ENCODE data around the gene EPHA6.

The EPHA6 gene

GRCh38 chr3:97089621-97090020 is 275.2 kb downstream of the EPHA6 start:
- DNase-seq, result no peak
- H3K4me3 ChIP-seq (ENCODE audit: insufficient read depth in 1 of 2, low read depth in 1 of 2, low read length in 2 of 2), result no peak overlapping the region
- H3K4ac ChIP-seq (ENCODE audit: low read depth in 1 of 2, low read length in 2 of 2), result no peak overlapping the region
- H3K4me2 ChIP-seq (ENCODE audit: low read length, poor library complexity, severe bottlenecking), result no peak overlapping the region
- no peak overlapping the region for H4K8ac ChIP-seq (ENCODE audit: low read length)
- no peaks in the 10 kb centered on the region for H3K36me3 ChIP-seq (ENCODE audit: control insufficient read depth in 1 of 2, insufficient read depth in 2 of 2, low read depth in 1 of 2, low read length in 2 of 2)
- no peak overlapping the region for H4K91ac ChIP-seq (ENCODE audit: low read length)
- H2BK120ac ChIP-seq (ENCODE audit: low read depth, low read length), result no peak overlapping the region
- H3K9ac ChIP-seq (ENCODE audit: low read length), result no peak overlapping the region
- no peak overlapping the region for H3K18ac ChIP-seq (ENCODE audit: low read depth in 1 of 2, low read length in 2 of 2)
- H3K9me3 ChIP-seq (ENCODE audit: control insufficient read depth, low read length), result no peaks in the 10 kb centered on the region
- no peak overlapping the region for H2AK5ac ChIP-seq (ENCODE audit: low read length, severe bottlenecking)
- H3K79me1 ChIP-seq (replicated peaks; ENCODE audit: low read length, poor library complexity, severe bottlenecking), result no peaks in the 10 kb centered on the region
- H2BK12ac ChIP-seq (ENCODE audit: low read length in 2 of 2), result no peak overlapping the region
- no peak overlapping the region for H2BK15ac ChIP-seq (ENCODE audit: low read depth, poor library complexity, severe bottlenecking)
- H3K4me1 ChIP-seq (ENCODE audit: control insufficient read depth, insufficient read depth, low read depth, low read length), result no peaks in the 10 kb centered on the region
- H3K27ac ChIP-seq (ENCODE audit: low read length, poor library complexity, severe bottlenecking), result no peak overlapping the region
- 80% methylated on average over 1 of the region's 2 CpGs for WGBS
- no peak overlapping the region for H2AFZ ChIP-seq (ENCODE audit: low read depth, low read length)
- no peaks in the 10 kb centered on the region for H3K27me3 ChIP-seq (ENCODE audit: control insufficient read depth in 1 of 2, insufficient read depth in 1 of 2, low read length in 2 of 2)
- no peak overlapping the region for H3K23ac ChIP-seq (ENCODE audit: low read length in 2 of 2)
- H3K14ac ChIP-seq (ENCODE audit: low read length in 2 of 2), result no peak overlapping the region
- no peak overlapping the region for H2BK5ac ChIP-seq (ENCODE audit: low read depth, low read length, poor library complexity, severe bottlenecking)

GRCh38 chr3:97102641-97103040 is 288.2 kb downstream of the EPHA6 start:
- H3K23ac ChIP-seq (ENCODE audit: low read length in 2 of 2), result no peak overlapping the region
- no peak overlapping the region for H2BK120ac ChIP-seq (ENCODE audit: low read depth, low read length)
- H3K4me3 ChIP-seq (ENCODE audit: insufficient read depth in 1 of 2, low read depth in 1 of 2, low read length in 2 of 2), result no peak overlapping the region
- H2AK5ac ChIP-seq (ENCODE audit: low read length, severe bottlenecking), result no peak overlapping the region
- no peak overlapping the region for H2BK5ac ChIP-seq (ENCODE audit: low read depth, low read length, poor library complexity, severe bottlenecking)
- H3K4me1 ChIP-seq (ENCODE audit: control insufficient read depth, insufficient read depth, low read depth, low read length), result no peaks in the 10 kb centered on the region
- H3K27me3 ChIP-seq (ENCODE audit: control insufficient read depth in 1 of 2, insufficient read depth in 1 of 2, low read length in 2 of 2), result no peaks in the 10 kb centered on the region
- H2BK15ac ChIP-seq (ENCODE audit: low read depth, poor library complexity, severe bottlenecking), result no peak overlapping the region
- H3K4ac ChIP-seq (ENCODE audit: low read depth in 1 of 2, low read length in 2 of 2), result no peak overlapping the region
- H3K14ac ChIP-seq (ENCODE audit: low read length in 2 of 2), result no peak overlapping the region
- H3K36me3 ChIP-seq (ENCODE audit: control insufficient read depth in 1 of 2, insufficient read depth in 2 of 2, low read depth in 1 of 2, low read length in 2 of 2), result no peaks in the 10 kb centered on the region
- no peak overlapping the region for H4K8ac ChIP-seq (ENCODE audit: low read length)
- no peaks in the 10 kb centered on the region for H3K9me3 ChIP-seq (ENCODE audit: control insufficient read depth, low read length)
- H3K9ac ChIP-seq (ENCODE audit: low read length), result no peak overlapping the region
- peak; percentile 1 for DNase-seq
- no peak overlapping the region for H3K27ac ChIP-seq (ENCODE audit: low read length, poor library complexity, severe bottlenecking)
- no peak overlapping the region for H3K18ac ChIP-seq (ENCODE audit: low read depth in 1 of 2, low read length in 2 of 2)
- H2BK12ac ChIP-seq (ENCODE audit: low read length in 2 of 2), result no peak overlapping the region
- H4K91ac ChIP-seq (ENCODE audit: low read length), result no peak overlapping the region
- no peak overlapping the region for H3K4me2 ChIP-seq (ENCODE audit: low read length, poor library complexity, severe bottlenecking)
- H3K79me1 ChIP-seq (replicated peaks; ENCODE audit: low read length, poor library complexity, severe bottlenecking), result no peaks in the 10 kb centered on the region
- no peak overlapping the region for H2AFZ ChIP-seq (ENCODE audit: low read depth, low read length)

- Histone ChIP-seq H3K4me3 (ENCODE audit: insufficient read depth in 1 of 2, low read depth in 1 of 2, low read length in 2 of 2) (no peak overlapping the region), H3K23ac (ENCODE audit: low read length in 2 of 2) (no peak overlapping the region), H2BK15ac (ENCODE audit: low read depth, poor library complexity, severe bottlenecking) (no peak overlapping the region), H2BK12ac (ENCODE audit: low read length in 2 of 2) (no peak overlapping the region), H3K36me3 (ENCODE audit: control insufficient read depth in 1 of 2, insufficient read depth in 2 of 2, low read depth in 1 of 2, low read length in 2 of 2) (no peaks in the 10 kb centered on the region), H2BK120ac (ENCODE audit: low read depth, low read length) (no peak overlapping the region), H3K4ac (ENCODE audit: low read depth in 1 of 2, low read length in 2 of 2) (no peak overlapping the region), H3K79me1 (replicated peaks; ENCODE audit: low read length, poor library complexity, severe bottlenecking) (no peaks in the 10 kb centered on the region), H3K18ac (ENCODE audit: low read depth in 1 of 2, low read length in 2 of 2) (no peak overlapping the region), H3K4me1 (ENCODE audit: control insufficient read depth, insufficient read depth, low read depth, low read length) (no peaks in the 10 kb centered on the region), H3K14ac (ENCODE audit: low read length in 2 of 2) (no peak overlapping the region), H3K4me2 (ENCODE audit: low read length, poor library complexity, severe bottlenecking) (no peak overlapping the region), H3K27ac (ENCODE audit: low read length, poor library complexity, severe bottlenecking) (no peak overlapping the region), H4K91ac (ENCODE audit: low read length) (no peak overlapping the region), H2AFZ (ENCODE audit: low read depth, low read length) (no peak overlapping the region), H3K27me3 (ENCODE audit: control insufficient read depth in 1 of 2, insufficient read depth in 1 of 2, low read length in 2 of 2) (no peaks in the 10 kb centered on the region), H3K9me3 (ENCODE audit: control insufficient read depth, low read length) (no peaks in the 10 kb centered on the region), H2BK5ac (ENCODE audit: low read depth, low read length, poor library complexity, severe bottlenecking) (no peak overlapping the region), H2AK5ac (ENCODE audit: low read length, severe bottlenecking) (no peak overlapping the region), H4K8ac (ENCODE audit: low read length) (no peak overlapping the region), H3K9ac (ENCODE audit: low read length) (no peak overlapping the region)
- no peak for DNase-seq
- whole genome bisulfite sequencing, result 61% methylated on average over 4 of the region's 4 CpGs
Measured at GRCh38 chr3:97105989-97106651, 291.7 kb downstream of the EPHA6 start.

- Histone ChIP-seq H4K8ac (ENCODE audit: low read length) (no peak overlapping the region), H2BK15ac (ENCODE audit: low read depth, poor library complexity, severe bottlenecking) (no peak overlapping the region), H2BK12ac (ENCODE audit: low read length in 2 of 2) (no peak overlapping the region), H4K91ac (ENCODE audit: low read length) (no peak overlapping the region), H2BK5ac (ENCODE audit: low read depth, low read length, poor library complexity, severe bottlenecking) (no peak overlapping the region), H3K9me3 (ENCODE audit: control insufficient read depth, low read length) (no peaks in the 10 kb centered on the region), H2AFZ (ENCODE audit: low read depth, low read length) (no peak overlapping the region), H3K4me3 (ENCODE audit: insufficient read depth in 1 of 2, low read depth in 1 of 2, low read length in 2 of 2) (no peak overlapping the region), H3K27me3 (ENCODE audit: control insufficient read depth in 1 of 2, insufficient read depth in 1 of 2, low read length in 2 of 2) (no peaks in the 10 kb centered on the region), H3K4me2 (ENCODE audit: low read length, poor library complexity, severe bottlenecking) (no peak overlapping the region), H3K23ac (ENCODE audit: low read length in 2 of 2) (no peak overlapping the region), H3K9ac (ENCODE audit: low read length) (no peak overlapping the region), H2AK5ac (ENCODE audit: low read length, severe bottlenecking) (no peak overlapping the region), H3K79me1 (replicated peaks; ENCODE audit: low read length, poor library complexity, severe bottlenecking) (no peaks in the 10 kb centered on the region), H3K18ac (ENCODE audit: low read depth in 1 of 2, low read length in 2 of 2) (no peak overlapping the region), H2BK120ac (ENCODE audit: low read depth, low read length) (no peak overlapping the region), H3K36me3 (ENCODE audit: control insufficient read depth in 1 of 2, insufficient read depth in 2 of 2, low read depth in 1 of 2, low read length in 2 of 2) (no peaks in the 10 kb centered on the region), H3K27ac (ENCODE audit: low read length, poor library complexity, severe bottlenecking) (no peak overlapping the region), H3K14ac (ENCODE audit: low read length in 2 of 2) (no peak overlapping the region), H3K4me1 (ENCODE audit: control insufficient read depth, insufficient read depth, low read depth, low read length) (no peaks in the 10 kb centered on the region), H3K4ac (ENCODE audit: low read depth in 1 of 2, low read length in 2 of 2) (no peak overlapping the region)
- 84% methylated on average over 3 of the region's 4 CpGs for WGBS
- DNase-seq, result no peak
Measured at GRCh38 chr3:97106652-97106989, 292.2 kb downstream of the EPHA6 start.
